ENCODE measurements around the gene PAPPA2.

PAPPA2 gene

DNA sequence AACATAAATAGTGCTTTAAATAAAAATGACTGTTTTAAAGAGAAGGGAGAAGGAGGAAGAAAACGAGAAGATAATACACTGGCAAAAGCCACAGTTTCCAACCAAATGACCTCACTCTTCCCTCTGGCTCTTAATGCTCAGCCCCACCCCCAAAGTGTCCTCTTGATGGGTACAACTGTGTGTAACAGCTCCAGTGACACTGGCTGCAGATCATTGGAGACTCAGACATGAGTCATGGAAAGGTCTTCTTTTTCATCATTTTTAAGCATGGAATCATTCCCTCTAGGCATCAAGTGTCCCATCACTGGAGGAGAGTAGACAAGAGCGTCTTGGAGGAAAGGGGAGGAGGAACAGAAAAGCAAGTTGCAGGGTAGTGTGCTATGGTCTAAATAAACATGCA, 333.0 kb downstream of the PAPPA2 start:
- Histone ChIP-seq H3K36me3 (ENCODE audit: control insufficient read depth in 2 of 2, insufficient read depth in 1 of 2, low read length in 2 of 2) (no peaks in the 10 kb centered on the region), H3K27ac (ENCODE audit: extremely low read depth, low read depth, low read length) (no peak overlapping the region), H3K4me3 (ENCODE audit: low read depth, low read length) (no peak overlapping the region), H3K4me1 (ENCODE audit: control insufficient read depth, insufficient read depth, low read length) (no peaks in the 10 kb centered on the region), H3K9me3 (ENCODE audit: control insufficient read depth, insufficient read depth, low read depth, low read length) (no peaks in the 10 kb centered on the region)
- POLR2A ChIA-PET: no interaction called here
- TF ChIP-seq, protein P1, sequence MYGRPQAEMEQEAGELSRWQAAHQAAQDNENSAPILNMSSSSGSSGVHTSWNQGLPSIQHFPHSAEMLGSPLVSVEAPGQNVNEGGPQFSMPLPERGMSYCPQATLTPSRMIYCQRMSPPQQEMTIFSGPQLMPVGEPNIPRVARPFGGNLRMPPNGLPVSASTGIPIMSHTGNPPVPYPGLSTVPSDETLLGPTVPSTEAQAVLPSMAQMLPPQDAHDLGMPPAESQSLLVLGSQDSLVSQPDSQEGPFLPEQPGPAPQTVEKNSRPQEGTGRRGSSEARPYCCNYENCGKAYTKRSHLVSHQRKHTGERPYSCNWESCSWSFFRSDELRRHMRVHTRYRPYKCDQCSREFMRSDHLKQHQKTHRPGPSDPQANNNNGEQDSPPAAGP (tag by site-specific recombination; IDR thresholded peaks at IDR 0.05): no peak
- no peak for TF ChIP-seq ZNF324 (tag by site-specific recombination; IDR thresholded peaks at IDR 0.05)
- TF ChIP-seq ZNF623 (tag by site-specific recombination; IDR thresholded peaks at IDR 0.05): no peak
- no peak for TF ChIP-seq ZNF621 (tag by site-specific recombination; IDR thresholded peaks at IDR 0.05)
- no peak for TF ChIP-seq ZNF654 (tag by site-specific recombination; IDR thresholded peaks at IDR 0.05; ENCODE audit: low read depth)
- no peak for TF ChIP-seq ZIC2 (tag by site-specific recombination; IDR thresholded peaks at IDR 0.05)
- TF ChIP-seq, protein P2, sequence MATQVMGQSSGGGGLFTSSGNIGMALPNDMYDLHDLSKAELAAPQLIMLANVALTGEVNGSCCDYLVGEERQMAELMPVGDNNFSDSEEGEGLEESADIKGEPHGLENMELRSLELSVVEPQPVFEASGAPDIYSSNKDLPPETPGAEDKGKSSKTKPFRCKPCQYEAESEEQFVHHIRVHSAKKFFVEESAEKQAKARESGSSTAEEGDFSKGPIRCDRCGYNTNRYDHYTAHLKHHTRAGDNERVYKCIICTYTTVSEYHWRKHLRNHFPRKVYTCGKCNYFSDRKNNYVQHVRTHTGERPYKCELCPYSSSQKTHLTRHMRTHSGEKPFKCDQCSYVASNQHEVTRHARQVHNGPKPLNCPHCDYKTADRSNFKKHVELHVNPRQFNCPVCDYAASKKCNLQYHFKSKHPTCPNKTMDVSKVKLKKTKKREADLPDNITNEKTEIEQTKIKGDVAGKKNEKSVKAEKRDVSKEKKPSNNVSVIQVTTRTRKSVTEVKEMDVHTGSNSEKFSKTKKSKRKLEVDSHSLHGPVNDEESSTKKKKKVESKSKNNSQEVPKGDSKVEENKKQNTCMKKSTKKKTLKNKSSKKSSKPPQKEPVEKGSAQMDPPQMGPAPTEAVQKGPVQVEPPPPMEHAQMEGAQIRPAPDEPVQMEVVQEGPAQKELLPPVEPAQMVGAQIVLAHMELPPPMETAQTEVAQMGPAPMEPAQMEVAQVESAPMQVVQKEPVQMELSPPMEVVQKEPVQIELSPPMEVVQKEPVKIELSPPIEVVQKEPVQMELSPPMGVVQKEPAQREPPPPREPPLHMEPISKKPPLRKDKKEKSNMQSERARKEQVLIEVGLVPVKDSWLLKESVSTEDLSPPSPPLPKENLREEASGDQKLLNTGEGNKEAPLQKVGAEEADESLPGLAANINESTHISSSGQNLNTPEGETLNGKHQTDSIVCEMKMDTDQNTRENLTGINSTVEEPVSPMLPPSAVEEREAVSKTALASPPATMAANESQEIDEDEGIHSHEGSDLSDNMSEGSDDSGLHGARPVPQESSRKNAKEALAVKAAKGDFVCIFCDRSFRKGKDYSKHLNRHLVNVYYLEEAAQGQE (tag by site-specific recombination; IDR thresholded peaks at IDR 0.05): no peak
- TF ChIP-seq ZNF2 (tag by site-specific recombination; IDR thresholded peaks at IDR 0.05): no peak
- no peak for TF ChIP-seq KLF16 (tag by site-specific recombination; IDR thresholded peaks at IDR 0.05)
- TF ChIP-seq GLIS1 (tag by site-specific recombination; IDR thresholded peaks at IDR 0.05): no peak
- TF ChIP-seq ZNF366 (tag by site-specific recombination; conservative IDR thresholded peaks at IDR 0.05): no peak
- TF ChIP-seq ZFP41 (tag by site-specific recombination; IDR thresholded peaks at IDR 0.05; ENCODE audit: borderline replicate concordance): no peak
- TF ChIP-seq, protein P3, sequence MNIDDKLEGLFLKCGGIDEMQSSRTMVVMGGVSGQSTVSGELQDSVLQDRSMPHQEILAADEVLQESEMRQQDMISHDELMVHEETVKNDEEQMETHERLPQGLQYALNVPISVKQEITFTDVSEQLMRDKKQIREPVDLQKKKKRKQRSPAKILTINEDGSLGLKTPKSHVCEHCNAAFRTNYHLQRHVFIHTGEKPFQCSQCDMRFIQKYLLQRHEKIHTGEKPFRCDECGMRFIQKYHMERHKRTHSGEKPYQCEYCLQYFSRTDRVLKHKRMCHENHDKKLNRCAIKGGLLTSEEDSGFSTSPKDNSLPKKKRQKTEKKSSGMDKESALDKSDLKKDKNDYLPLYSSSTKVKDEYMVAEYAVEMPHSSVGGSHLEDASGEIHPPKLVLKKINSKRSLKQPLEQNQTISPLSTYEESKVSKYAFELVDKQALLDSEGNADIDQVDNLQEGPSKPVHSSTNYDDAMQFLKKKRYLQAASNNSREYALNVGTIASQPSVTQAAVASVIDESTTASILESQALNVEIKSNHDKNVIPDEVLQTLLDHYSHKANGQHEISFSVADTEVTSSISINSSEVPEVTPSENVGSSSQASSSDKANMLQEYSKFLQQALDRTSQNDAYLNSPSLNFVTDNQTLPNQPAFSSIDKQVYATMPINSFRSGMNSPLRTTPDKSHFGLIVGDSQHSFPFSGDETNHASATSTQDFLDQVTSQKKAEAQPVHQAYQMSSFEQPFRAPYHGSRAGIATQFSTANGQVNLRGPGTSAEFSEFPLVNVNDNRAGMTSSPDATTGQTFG (tag by site-specific recombination; IDR thresholded peaks at IDR 0.05; ENCODE audit: borderline replicate concordance): no peak
- CTCF ChIA-PET: interaction anchor here (0.7 kb wide), 1 partner anchor 348 kb away, joined by 3 read pairs; no protein-coding TSS in a partner anchor

DNA sequence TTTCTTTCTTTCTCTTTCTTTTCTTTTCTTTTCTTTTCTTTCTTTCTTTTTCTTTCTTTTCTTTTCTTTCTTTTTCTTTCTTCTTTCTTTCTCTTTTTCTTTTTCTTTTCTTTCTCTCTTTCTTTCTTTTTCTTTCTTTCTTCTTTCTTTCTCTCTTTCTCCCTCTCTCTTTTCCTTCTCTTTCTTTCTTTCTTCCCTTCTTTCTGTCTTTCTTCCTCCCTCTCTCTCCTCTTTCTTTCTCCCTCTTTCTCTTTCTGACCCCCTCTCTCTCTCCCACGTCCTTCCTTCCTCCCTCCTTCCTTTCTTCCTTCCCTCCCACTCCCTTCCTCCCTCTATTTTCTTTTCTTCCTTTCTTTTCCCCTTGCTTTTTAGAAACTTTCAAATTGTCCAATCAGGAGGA, 333.6 kb downstream of the PAPPA2 start:
- ChIA-PET POLR2A (no interaction called here), CTCF (no interaction called here)
- H3K4me1 ChIP-seq (ENCODE audit: control insufficient read depth, insufficient read depth, low read length): no peaks in the 10 kb centered on the region
- peak; percentile 58; the same call in 1 of the 2 replicates for TF ChIP-seq PRDM1 (tag by site-specific recombination; IDR thresholded peaks at IDR 0.05)
- TF ChIP-seq ZNF548 (tag by site-specific recombination; IDR thresholded peaks at IDR 0.05): no peak
- TF ChIP-seq ZNF366 (tag by site-specific recombination; conservative IDR thresholded peaks at IDR 0.05): peak; percentile 83
- H3K9me3 ChIP-seq (ENCODE audit: control insufficient read depth, insufficient read depth, low read depth, low read length): no peaks in the 10 kb centered on the region
- no peak overlapping the region for H3K4me3 ChIP-seq (ENCODE audit: low read depth, low read length)
- H3K36me3 ChIP-seq (ENCODE audit: control insufficient read depth in 2 of 2, insufficient read depth in 1 of 2, low read length in 2 of 2): no peaks in the 10 kb centered on the region
- no peak overlapping the region for H3K27ac ChIP-seq (ENCODE audit: extremely low read depth, low read depth, low read length)

DNA sequence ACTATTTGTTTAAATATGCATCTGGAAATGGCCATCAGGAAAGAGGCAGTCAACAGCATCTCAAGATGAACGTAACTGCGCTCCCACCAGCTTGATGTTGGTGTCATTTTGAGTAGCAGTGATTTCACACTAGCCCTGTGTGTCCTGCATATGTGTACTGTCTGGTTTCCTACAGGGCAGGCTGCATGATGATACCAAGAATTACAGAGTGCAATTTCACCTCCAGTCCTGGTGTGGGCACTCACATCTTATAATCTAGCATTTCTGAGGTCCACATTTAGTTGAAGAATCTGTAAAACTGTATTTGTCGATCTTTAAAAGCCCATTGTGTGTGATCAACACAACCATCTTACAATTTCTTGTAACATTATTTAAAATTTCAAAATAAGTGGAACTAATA, 336.4 kb downstream of the PAPPA2 start:
- Histone ChIP-seq H3K4me3 (ENCODE audit: low read depth, low read length) (no peak overlapping the region), H3K9me3 (ENCODE audit: control insufficient read depth, insufficient read depth, low read depth, low read length) (no peaks in the 10 kb centered on the region), H3K4me1 (ENCODE audit: control insufficient read depth, insufficient read depth, low read length) (no peaks in the 10 kb centered on the region), H3K36me3 (ENCODE audit: control insufficient read depth in 2 of 2, insufficient read depth in 1 of 2, low read length in 2 of 2) (no peaks in the 10 kb centered on the region), H3K27ac (ENCODE audit: extremely low read depth, low read depth, low read length) (no peak overlapping the region)
- ChIA-PET POLR2A (no interaction called here), CTCF (interaction anchor here (0.6 to 1.2 kb wide), 2 partner anchors 18 to 1426 kb away, joined by 3 read pairs; no protein-coding TSS in a partner anchor)
- TF ChIP-seq ZNF292 (tag by site-specific recombination; IDR thresholded peaks at IDR 0.05; ENCODE audit: borderline replicate concordance, low read depth) (no peak), ZNF600 (tag by site-specific recombination; IDR thresholded peaks at IDR 0.05) (no peak), MYNN (tag by site-specific recombination; IDR thresholded peaks at IDR 0.05; ENCODE audit: borderline replicate concordance) (no peak), ZNF416 (tag by site-specific recombination; IDR thresholded peaks at IDR 0.05) (no peak), MEIS1 (CRISPR knock-in tag; IDR thresholded peaks at IDR 0.05; ENCODE audit: borderline replicate concordance) (no peak)
- TF ChIP-seq, protein P4, sequence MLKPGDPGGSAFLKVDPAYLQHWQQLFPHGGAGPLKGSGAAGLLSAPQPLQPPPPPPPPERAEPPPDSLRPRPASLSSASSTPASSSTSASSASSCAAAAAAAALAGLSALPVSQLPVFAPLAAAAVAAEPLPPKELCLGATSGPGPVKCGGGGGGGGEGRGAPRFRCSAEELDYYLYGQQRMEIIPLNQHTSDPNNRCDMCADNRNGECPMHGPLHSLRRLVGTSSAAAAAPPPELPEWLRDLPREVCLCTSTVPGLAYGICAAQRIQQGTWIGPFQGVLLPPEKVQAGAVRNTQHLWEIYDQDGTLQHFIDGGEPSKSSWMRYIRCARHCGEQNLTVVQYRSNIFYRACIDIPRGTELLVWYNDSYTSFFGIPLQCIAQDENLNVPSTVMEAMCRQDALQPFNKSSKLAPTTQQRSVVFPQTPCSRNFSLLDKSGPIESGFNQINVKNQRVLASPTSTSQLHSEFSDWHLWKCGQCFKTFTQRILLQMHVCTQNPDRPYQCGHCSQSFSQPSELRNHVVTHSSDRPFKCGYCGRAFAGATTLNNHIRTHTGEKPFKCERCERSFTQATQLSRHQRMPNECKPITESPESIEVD (tag by site-specific recombination; IDR thresholded peaks at IDR 0.05): no peak
- TF ChIP-seq, protein P5, sequence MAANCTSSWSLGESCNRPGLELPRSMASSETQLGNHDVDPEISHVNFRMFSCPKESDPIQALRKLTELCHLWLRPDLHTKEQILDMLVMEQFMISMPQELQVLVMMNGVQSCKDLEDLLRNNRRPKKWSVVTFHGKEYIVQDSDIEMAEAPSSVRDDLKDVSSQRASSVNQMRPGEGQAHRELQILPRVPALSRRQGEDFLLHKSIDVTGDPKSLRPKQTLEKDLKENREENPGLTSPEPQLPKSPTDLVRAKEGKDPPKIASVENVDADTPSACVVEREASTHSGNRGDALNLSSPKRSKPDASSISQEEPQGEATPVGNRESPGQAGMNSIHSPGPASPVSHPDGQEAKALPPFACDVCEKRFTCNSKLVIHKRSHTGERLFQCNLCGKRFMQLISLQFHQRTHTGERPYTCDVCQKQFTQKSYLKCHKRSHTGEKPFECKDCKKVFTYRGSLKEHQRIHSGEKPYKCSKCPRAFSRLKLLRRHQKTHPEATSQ (tag by site-specific recombination; IDR thresholded peaks at IDR 0.05): no peak
